Nucleus accumbens (tissue), 56 donors: ENCODE data around the gene SYK.

Experiments
- DNase-seq, 56 donors: peaks; one replicate each; lab custom pipeline; 2025; lab: John Stamatoyannopoulos, UW

The SYK gene

DNA sequence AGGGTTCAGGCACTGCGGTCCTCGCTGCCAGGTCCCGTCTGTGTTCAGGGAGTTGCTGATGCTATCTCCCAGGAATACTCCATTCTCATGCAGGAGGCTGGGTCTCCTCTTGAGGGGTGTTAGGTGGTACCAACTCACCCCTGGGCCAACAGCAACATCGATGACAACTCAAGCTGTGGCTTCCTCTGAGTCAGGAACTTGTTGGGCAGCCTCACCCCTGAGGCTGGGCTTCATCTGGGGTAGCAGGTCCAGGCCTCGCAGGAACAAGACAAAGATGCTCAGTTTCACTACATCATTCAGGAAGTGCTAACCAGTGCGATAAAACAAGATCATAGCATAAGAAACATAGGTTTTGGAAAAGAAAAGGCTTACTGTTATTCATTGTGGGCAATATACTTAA lies 125.9 kb downstream of the SYK start:
- DNase-seq = no peak

DNA sequence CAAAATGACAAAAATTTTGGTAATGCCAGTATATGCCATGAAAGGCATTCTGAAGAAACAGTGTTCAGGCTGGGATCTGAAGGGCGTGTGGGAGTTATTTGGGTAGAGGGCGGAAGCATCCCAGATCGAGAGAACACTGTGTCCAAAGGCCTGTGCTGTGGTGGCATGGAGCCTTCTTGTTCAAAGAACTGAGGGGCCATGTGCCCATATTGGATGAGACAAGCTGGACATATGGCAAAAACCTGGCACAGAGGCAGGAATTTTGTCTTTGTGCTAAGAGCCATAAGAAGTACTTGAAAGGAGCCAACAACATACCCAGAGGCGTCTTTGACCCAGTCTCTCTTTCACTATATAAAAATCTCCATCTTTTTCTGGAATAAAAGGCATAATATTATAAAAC lies 128.0 kb downstream of the SYK start:
- no peak for DNase-seq

DNA sequence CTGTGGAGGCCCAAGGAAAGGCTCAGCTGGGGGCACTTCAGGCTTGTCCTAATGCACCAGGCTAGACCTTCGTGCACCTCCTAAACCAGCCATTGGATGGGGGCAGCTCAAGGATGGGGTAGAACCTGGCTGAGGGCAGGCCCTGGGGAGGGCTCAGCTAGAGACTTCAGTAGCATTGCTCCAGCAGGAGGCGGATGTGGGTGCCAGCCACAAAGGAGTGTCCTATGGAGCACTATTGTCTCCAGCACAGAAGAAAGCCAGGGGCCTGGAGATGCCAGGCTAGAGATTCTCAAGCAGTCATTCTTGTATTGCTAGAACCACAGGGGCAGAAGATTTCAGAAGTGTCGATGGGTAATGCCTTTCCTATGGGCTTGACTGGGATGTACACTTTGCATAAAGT lies 131.8 kb downstream of the SYK start:
- no peak for DNase-seq

DNA sequence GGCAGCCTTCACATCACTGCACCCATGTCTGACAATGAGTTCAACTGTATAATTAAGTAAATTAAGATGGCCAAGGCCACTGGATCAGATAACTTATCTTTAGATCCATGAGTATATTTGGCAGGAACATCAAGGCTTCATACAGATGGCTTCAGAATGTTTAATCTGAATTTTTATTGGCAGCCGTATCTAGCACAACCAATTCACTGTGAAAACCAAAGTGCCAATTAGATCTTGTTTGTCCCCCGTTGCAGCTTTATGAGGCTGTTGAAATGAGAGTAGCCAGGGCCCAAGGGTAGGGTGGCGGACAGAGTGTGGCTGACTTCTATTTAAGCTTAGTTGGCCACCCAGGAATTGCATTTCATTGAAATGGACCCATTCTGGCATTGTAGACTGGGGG lies 137.7 kb downstream of the SYK start:
- DNase-seq = no peak

DNA sequence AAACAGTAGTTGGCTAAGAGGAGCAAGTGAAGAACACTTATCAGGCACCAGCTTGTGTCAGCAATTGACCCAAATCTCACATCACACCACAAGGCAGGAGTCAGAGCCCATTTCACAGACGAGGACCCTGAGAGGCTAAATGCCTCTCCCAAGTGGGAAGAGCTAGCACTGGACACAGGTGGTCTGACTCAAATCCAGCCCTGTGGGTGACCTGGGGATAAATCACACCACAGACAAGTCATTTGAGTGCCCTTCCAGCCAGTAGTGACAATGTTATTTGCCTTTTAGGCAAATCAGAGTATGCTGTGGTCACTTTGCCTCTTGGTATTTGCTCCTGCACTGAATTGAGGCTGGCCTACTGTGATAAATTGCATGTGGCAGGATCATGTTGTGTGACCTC lies 138.7 kb downstream of the SYK start:
- no peak for DNase-seq

DNA sequence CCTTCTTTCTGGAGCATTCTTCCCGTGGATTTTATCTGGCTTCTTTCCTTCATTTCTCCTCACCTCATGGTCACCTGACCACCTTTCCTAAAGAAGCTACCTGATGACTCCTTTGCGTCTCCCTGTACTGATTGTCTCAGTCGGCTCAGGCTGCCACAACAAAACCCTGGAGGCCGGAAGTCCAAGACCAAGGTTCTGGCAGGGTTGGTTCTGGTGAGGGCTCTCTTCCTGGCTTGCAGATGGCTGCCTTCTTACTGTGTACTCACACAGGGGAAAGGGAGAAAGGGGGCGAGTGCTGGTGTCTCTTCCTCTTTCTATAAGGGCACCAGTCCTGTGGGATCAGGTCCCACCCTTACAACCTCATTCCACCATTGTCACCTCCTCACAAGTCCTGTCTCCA lies 140.0 kb downstream of the SYK start:
- no peak for DNase-seq

DNA sequence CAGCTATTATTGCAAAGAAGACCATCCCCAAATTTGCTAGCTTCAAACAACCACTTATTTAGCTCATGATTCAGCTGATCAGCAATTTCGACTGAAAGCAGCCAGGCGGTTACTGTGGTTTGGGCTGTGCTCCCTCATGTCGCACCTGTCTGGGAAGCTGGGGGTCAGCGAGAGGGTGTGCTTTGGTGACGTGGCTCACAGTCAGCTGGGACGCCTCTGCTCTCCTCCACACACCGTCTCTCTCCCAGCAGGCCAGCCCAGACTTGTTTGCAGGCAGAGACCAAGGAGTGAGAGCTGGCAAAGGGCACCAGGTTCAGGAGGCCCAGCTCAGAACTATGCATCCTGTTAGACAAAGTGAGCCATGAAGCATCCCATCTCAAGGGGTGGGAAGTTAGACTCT lies 140.9 kb downstream of the SYK start:
- no peak for DNase-seq

DNA sequence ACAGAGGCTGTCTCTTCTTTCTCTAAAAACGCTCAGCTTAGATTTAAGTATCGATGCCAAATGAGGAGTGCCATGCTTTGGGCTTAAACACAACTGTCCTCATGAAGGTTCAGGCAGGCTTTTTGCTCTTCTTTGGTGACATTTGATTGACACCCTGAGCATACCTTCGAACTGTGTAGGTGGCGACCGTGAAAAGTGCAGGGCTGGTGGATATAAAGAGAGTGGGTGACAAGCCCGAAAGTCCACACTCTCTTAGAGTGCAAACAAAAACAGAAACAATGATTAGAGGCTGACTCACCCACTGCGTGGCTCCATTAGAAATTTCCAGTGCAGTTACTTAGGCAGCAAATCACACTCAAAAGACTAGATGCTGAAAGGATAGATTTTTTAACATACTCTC lies 141.7 kb downstream of the SYK start:
- no peak for DNase-seq

DNA sequence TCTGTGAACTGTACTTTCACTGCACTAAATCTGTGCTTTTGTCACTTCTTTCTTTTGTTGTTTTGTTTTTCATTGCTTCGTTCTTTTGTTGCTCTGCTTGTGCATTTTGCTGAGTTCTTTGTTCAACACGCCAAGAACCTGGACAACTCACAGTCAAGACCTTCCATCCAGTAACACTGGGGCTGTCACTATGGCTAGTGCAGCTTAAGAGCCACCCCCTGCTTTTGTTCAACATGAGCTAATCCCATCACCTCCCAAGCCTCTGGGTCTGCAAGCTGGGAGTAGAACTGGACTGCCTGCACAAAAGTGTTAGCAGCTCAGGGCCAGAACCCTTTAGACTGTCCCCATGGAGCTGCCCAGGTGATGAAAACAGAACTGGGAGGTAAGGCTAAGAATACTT lies 143.7 kb downstream of the SYK start:
- no peak for DNase-seq

DNA sequence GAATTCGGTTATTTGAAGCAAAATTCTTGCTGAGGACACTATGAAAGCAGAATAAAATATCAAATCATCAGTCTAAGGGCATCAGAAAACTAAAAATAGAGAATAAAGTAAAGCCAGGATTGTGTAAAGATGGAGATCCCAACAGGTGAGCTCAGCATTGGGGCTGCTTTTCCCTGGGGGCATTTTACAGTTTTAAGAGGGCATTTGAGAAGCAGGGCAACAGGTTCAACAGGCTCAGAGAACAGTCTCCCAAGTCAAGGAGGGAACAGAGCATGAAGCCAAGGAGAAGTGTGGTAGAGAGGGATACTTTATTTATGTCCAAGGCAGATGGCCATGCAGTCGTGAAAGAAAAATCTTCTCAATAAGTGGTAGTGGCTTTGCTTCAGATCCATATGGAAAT lies 145.4 kb downstream of the SYK start:
- no peak for DNase-seq
